HG03045 (cell line): ENCODE results near the gene AK3.
"Not testable (repeated sequence)": the region's sequence is repeated elsewhere in the genome, so short reads cannot be mapped to it uniquely, and the experiment has no call there.

ENCODE experiments used
- ATAC-seq: cut with Tn5 transposase; IDR thresholded peaks from one replicate; pipeline ENCODE4 v1.9.1; 2021; ENCODE audit warnings: mild to moderate bottlenecking, moderate library complexity; ENCODE audit not compliant: unreplicated experiment

Gene AK3

DNA sequence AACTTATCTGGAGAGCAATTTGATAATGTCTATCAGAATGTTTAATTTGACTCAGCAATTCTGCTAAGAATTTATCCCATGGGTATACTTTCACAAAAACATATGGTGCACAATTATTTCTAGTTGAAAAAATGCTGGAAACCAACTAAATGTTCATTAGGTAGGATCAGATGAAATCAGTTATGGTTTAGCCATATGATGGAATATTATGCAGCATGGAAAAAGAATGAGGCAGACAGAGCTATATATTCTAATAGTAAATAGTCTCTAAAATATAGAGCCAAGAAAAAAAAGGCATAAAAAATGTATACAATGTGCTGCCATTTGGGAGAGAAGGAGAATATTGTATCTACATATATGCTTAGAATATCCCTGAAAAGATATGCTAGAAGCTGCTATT is 71.1 kb downstream of the AK3 start:
- no peak for ATAC-seq

DNA sequence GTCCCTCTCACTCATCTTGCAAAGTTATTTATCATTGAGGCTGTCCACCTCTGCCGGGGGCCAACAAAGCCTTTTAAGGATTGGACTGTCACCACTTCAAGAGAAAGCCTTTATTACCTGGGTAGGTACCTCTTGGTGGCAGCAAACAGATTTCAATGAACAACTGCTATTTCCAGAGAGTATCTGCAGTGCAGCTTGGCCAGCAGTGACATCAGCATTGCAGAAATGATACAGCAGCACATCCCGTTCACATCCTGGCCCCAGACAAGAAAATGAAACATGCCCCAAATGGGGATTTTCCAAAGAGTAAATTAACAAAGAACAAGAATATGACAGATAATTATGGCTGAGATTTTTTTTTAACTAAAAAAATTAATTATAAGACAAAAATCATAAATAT is 72.4 kb downstream of the AK3 start:
- ATAC-seq = no peak

DNA sequence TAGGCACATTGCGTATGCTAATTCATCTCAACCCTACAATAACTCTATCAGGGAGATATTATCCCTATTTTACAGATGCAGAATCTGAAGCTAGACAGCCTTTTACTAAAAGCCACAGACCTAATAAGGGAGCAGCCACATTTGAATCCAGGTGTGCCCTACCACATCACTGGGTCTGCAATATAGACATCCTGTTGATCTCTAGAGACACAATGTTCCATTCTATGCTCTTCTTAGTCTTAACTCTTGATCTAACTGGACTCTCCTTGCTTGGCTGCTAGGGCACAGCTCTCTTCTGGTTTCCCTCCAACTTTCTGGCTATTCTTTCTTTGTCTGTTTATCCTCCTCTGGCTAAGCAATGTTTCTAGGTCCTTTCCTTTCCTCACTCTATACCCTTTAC is 73.3 kb downstream of the AK3 start:
- ATAC-seq = no peak

DNA sequence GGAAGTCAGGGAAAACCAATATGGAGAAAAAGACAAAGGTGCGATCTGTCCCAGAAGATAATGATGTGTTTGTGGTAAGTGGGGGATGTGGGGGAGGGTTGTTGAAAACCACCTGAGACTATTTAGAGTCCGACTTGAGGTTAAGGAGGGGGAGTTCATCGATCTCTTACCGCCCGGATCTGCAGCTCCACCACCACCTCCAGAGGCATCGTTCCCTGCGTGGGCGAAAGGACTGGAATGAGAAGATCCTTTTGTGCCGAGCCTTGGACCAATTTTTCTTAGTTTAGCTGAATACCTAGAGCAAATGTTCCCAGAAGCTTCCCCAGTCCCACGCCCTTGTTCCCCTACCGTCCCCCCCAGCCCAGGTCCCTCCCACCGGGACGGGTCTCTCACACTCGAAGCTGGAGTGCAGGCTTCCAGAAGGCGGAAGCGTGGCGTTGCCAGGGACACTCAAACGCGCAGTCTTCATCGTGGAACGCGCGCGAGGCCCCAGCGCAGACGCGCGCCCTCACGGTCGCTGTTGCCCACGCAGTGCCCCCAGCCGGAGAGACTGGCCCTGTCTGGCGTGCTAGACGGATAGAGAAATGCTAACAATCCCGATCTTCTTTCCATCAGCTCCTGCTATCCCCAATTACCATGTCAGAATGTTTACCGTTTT is 74.8 kb downstream of the AK3 start, which contains the start of gene SPATA6L:
Gene SPATA6L (minus strand): TSS at position 439 of the 658 bp plus-strand sequence. CDS start 230 bp downstream, at position 209.
- ATAC-seq = no peak

DNA sequence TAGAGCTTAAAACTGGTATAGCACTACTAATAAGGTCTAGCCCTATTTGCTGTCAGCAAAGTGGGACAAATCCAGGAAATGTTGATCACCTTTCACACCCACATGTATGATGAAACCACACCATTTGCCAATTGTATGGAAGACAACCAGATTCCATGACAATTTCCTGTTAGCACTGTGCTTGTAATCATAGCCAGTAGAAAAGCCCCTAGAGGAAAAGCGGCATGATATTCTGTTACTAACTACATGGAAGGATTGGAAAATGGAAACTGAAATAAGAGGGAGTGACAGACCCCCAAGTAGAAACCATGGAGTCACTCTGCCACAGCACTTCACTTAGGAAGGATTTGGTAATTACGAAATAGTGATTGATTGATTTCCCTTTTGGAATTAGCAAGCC is 75.6 kb downstream of the AK3 start:
- no peak for ATAC-seq

DNA sequence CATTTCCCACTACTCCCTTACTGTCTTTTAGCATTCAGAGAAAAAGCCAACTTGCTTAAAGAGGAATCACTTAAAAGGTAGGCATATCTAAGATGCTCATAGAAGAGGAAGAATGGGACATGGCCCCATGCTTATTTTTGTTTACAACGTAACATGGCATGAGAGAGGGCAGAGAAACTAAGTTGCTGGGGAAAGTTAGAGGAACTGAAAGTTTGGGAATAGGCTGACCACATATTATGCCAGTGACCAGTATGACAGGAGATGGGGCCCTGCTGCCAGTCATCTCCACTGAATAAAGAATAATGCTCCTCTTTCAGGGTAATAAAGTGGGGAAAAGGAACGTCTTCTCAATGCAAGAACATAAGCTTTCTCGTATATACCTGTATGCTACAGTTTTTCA is 77.0 kb downstream of the AK3 start:
- no peak for ATAC-seq

DNA sequence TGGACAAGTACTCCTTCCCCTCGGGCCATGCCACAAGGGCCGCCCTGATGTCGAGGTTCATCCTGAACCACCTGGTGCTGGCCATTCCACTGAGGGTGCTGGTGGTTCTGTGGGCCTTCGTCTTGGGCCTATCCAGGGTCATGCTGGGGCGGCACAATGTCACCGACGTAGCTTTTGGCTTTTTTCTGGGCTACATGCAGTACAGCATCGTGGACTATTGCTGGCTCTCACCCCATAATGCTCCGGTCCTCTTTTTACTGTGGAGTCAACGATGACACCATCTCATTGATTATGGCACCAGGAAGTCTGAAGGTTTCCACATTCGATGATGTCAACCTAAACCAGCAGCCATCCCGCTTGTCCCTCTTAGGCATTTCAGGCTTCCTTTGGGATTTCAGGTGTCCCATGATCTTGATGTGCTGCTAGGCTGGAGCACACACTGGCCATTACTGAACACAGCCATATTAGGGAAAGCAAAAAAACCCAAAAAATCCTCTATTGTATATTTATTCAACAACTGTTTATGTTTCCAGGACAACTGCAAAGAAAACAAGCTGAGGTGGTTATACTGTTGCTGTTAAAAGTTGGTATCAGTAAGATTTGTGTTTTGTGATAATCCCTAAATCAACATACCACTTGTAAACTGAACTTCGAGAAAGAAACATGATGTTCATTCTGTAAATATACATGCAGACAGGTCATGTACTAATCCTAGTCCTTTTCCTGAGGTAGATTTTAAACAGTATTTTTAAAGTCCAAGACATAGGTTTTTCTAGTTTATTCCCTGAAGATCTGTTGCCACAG is 77.8 kb downstream of the AK3 start:
- ATAC-seq = no peak

DNA sequence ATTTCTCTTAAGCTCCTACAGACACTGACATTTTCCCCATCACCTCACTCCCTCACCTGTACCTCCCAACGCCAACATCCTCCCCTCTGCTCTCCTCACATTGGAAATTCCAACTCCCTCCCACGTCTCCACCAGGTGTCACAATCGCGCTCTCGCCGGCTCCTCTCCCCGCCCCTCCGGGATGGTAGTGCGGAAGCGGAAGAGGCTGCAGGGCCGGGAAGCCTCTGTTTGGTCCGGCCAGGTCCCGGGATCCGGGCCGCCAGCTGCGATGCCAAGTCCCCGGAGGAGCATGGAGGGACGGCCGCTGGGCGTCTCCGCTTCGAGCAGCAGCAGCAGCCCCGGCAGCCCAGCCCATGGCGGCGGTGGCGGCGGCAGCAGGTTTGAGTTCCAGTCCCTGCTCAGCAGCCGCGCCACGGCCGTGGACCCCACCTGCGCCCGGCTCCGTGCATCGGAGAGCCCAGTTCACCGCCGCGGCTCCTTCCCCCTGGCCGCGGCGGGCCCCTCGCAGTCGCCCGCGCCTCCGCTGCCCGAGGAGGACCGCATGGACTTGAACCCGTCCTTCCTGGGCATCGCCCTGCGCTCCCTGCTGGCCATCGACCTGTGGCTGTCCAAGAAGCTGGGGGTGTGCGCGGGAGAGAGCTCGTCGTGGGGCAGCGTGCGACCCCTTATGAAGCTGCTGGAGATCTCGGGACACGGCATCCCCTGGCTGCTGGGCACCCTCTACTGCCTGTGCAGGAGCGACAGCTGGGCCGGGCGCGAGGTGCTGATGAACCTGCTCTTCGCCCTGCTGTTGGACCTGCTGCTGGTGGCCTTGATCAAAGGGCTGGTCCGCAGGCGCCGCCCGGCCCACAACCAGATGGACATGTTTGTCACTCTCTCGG is 78.7 kb downstream of the AK3 start, which contains the start of gene PLPP6:
Gene PLPP6 (plus strand): TSS at position 187 of the 881 bp plus-strand sequence. CDS start 82 bp downstream, at position 269.
- peak; percentile 93 for ATAC-seq

DNA sequence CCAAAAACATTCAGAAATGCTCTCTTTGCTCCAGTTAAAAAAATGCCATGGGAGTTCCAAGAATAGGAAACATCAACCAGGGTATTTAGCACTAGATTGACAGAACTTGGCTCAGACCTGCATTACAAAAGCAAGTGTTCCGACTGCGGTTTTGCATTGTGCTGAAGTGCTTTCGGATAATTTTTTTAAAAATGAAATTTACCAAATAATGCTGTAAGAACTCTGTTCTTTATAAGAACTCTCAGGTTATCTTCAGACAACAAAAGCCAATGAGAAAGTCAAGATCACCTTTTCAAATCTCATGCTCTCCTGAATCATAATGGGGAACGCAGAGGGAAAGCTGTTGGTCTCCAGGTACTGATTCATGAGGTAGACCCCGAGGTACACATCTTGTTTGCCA is 79.4 kb downstream of the AK3 start:
- peak; percentile 3 for ATAC-seq

DNA sequence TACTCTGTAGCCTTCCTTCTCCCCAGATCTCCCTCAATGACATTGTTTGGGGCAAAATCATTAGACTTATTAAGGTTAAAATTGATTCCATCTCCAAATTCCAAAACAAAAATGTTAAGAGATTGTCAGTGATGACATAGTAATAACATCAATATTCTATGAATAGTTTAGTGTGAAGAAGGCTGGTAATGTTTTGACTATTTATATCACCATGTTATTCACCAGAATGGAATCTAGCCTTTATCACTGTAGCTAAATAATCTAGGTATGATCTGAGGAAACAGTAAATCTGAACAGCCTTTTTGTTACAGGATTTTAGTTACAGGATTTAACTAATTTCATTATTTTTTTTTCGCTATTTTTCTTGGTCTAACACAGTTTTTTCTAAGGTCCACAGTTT is 79.8 kb downstream of the AK3 start:
- ATAC-seq = no peak

DNA sequence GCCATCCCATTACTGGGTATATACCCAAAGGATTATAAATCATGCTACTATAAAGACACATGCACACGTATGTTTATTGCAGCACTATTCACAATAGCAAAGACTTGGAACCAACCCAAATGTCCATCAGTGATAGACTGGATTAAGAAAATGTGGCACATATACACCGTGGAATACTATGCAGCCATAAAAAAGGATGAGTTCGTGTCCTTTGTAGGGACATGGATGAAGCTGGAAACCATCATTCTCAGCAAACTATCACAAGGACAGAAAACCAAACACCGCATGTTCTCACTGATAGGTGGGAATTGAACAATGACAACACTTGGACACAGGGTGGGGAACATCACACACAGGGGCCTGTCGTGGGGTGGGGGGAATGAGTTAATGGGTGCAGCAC is 80.3 kb downstream of the AK3 start:
- not testable (repeated sequence) for ATAC-seq
